Measurements from ENCODE around the gene CYSTM1.

- no peak for TF ChIP-seq CTCF (IDR thresholded peaks at IDR 0.05)
- TF ChIP-seq POLR2A (IDR thresholded peaks at IDR 0.05): no peak
Measured at GRCh38 chr5:140275837-140276236, 100.8 kb downstream of the CYSTM1 start.
